ENCODE data around the gene OSBPL6.

- TF ChIP-seq POLR2A (IDR thresholded peaks at IDR 0.05) = no peak
- TF ChIP-seq CTCF (IDR thresholded peaks at IDR 0.05 in 4 of 5, conservative IDR thresholded peaks at IDR 0.05 in 1 of 5) = no peak
Observed at GRCh38 chr2:178250429-178250828, 56.1 kb downstream of the OSBPL6 start.

Measured in gastrocnemius medialis (tissue), 4 donors.